NCI-H128 (cell line): ENCODE results near the gene TAPBP.

Experiments used
- DNase-seq: peaks from one replicate; lab custom pipeline; 2025; ENCODE audit not compliant: unreplicated experiment; lab: John Stamatoyannopoulos, UW

The TAPBP gene

GRCh38 chr6:33320315-33321181 lies 6.7 kb upstream of the TAPBP start:
- DNase-seq: no peak

GRCh38 chr6:33319939-33320314 lies 6.0 kb upstream of the TAPBP start:
- no peak for DNase-seq

GRCh38 chr6:33318426-33319073 lies 4.7 kb upstream of the TAPBP start:
- no peak for DNase-seq

GRCh38 chr6:33317669-33318425 lies 4.0 kb upstream of the TAPBP start, which contains the start of gene ZBTB22:
Gene ZBTB22, minus strand, starts transcription at chr6:33317744. Its CDS starts 828 bp downstream, at chr6:33316916.
- peak; percentile 95 for DNase-seq

- DNase-seq: no peak
Measured at GRCh38 chr6:33317419-33317668, 3.5 kb upstream of the TAPBP start.

GRCh38 chr6:33316603-33317418 lies 2.9 kb upstream of the TAPBP start:
- no peak for DNase-seq

GRCh38 chr6:33315793-33316602 lies 2.1 kb upstream of the TAPBP start:
- no peak for DNase-seq

GRCh38 chr6:33314943-33315792 lies 1.3 kb upstream of the TAPBP start:
- no peak for DNase-seq

- no peak for DNase-seq
Measured at GRCh38 chr6:33314515-33314942, 651 bp upstream of the TAPBP start.

GRCh38 chr6:33313105-33313708 lies 671 bp downstream of the TAPBP start:
- DNase-seq: no peak

GRCh38 chr6:33312361-33313104 lies 1.3 kb downstream of the TAPBP start:
- peak; percentile 91 for DNase-seq

GRCh38 chr6:33306356-33306755 lies 7.5 kb downstream of the TAPBP start:
- no peak for DNase-seq

GRCh38 chr6:33305052-33305451 lies 8.8 kb downstream of the TAPBP start:
- DNase-seq: no peak

- no peak for DNase-seq
Measured at GRCh38 chr6:33304216-33304615, 9.7 kb downstream of the TAPBP start.

GRCh38 chr6:33301877-33302276 lies 12.0 kb downstream of the TAPBP start:
- DNase-seq: no peak

- DNase-seq: peak; percentile 84
Measured at GRCh38 chr6:33299237-33299944, 14.5 kb downstream of the TAPBP start.

- no peak for DNase-seq
Measured at GRCh38 chr6:33298773-33299236, 15.1 kb downstream of the TAPBP start, which contains the start of gene RGL2. Gene RGL2, minus strand, starts transcription at chr6:33298942. Its CDS starts 332 bp downstream, at chr6:33298610.
